ENCODE data around the gene THSD1.

Gene THSD1

GRCh38 chr13:52405767-52406494 is at the start of gene THSD1:
Gene THSD1 (minus strand): TSS chr13:52406172. CDS start chr13:52402600, 3,572 bp downstream.
- DNase-seq: peak in 10 of 51 donors; percentile 0 to 24 (median 10)

- DNase-seq: peak in 47 of 51 donors; percentile 15 to 78 (median 52)
Measured at GRCh38 chr13:52455677-52456041, 49.7 kb upstream of the THSD1 start.

GRCh38 chr13:52454820-52455676 is 49.1 kb upstream of the THSD1 start, which contains the start of gene CKAP2:
Gene CKAP2 (plus strand): TSS chr13:52455478. CDS start chr13:52455557, 79 bp downstream.
- DNase-seq: peak; percentile 37 to 94 (median 84)

- peak in 2 of 51 donors; percentile 14 to 44 for DNase-seq
Measured at GRCh38 chr13:52454459-52454819, 48.5 kb upstream of the THSD1 start.

GRCh38 chr13:52452470-52452869 is 46.5 kb upstream of the THSD1 start:
- DNase-seq: no peak

- no peak for DNase-seq
Measured at GRCh38 chr13:52451135-52451804, 45.3 kb upstream of the THSD1 start.

GRCh38 chr13:52450793-52451116 is 44.8 kb upstream of the THSD1 start:
- DNase-seq: no peak

GRCh38 chr13:52450012-52450792 is 44.2 kb upstream of the THSD1 start, which contains the start of gene VPS36:
Gene VPS36 (minus strand): TSS chr13:52450634. CDS start chr13:52450594, 40 bp downstream.
- DNase-seq: peak; percentile 47 to 98 (median 89)

- DNase-seq: no peak
Measured at GRCh38 chr13:52449331-52450011, 43.5 kb upstream of the THSD1 start.

GRCh38 chr13:52447815-52448552 is 42.0 kb upstream of the THSD1 start:
- no peak for DNase-seq

GRCh38 chr13:52447354-52447753 is 41.4 kb upstream of the THSD1 start:
- DNase-seq: no peak

GRCh38 chr13:52446265-52446664 is 40.3 kb upstream of the THSD1 start:
- no peak for DNase-seq

- no peak for DNase-seq
Measured at GRCh38 chr13:52432456-52432855, 26.5 kb upstream of the THSD1 start.

GRCh38 chr13:52428295-52428694 is 22.3 kb upstream of the THSD1 start:
- DNase-seq: no peak

GRCh38 chr13:52421216-52421615 is 15.2 kb upstream of the THSD1 start:
- DNase-seq: no peak

GRCh38 chr13:52419080-52419479 is 13.1 kb upstream of the THSD1 start:
- no peak for DNase-seq

GRCh38 chr13:52414963-52415362 is 9.0 kb upstream of the THSD1 start:
- no peak for DNase-seq

GRCh38 chr13:52414051-52414450 is 8.1 kb upstream of the THSD1 start:
- no peak for DNase-seq

GRCh38 chr13:52412128-52412527 is 6.2 kb upstream of the THSD1 start:
- no peak for DNase-seq

- DNase-seq: no peak
Measured at GRCh38 chr13:52411629-52412028, 5.7 kb upstream of the THSD1 start.

Data from hypothalamus (tissue), 51 donors.